Fibroblast of the conjunctiva (primary cell): ENCODE results near the gene TRPV5.

Source experiments
- DNase-seq: peaks from one replicate; pipeline ENCODE4 v3.0.0-alpha.2; 2010; ENCODE audit warnings: low read depth

TRPV5 gene

DNA sequence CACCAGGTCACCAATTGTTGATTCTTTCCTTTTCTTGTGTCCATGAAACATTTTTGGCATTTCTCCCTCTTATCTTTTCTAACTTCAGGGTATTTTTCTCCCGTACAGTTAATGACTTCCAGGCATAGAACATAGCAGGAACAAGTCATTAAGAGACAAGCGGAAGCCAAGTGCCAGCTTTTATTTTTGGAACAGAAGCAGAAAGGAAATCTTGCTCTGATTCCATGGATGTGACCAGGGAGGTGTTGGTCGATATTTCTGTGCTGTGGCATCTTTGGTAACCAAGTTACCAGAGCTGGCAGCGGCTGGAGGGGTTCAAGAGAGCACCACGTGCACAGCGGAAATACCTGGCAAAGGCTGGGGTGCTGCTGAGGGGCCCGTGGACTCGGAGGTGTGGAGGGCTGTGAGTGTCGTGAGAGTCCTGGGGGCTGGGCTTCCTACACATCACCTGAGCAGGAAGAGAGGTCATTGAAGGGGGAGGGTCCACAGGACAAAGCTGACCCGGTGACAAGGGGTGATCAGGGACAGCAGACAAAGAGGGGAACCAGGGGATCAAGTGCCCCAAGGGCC lies 7.5 kb upstream of the TRPV5 start:
- DNase-seq = no peak

DNA sequence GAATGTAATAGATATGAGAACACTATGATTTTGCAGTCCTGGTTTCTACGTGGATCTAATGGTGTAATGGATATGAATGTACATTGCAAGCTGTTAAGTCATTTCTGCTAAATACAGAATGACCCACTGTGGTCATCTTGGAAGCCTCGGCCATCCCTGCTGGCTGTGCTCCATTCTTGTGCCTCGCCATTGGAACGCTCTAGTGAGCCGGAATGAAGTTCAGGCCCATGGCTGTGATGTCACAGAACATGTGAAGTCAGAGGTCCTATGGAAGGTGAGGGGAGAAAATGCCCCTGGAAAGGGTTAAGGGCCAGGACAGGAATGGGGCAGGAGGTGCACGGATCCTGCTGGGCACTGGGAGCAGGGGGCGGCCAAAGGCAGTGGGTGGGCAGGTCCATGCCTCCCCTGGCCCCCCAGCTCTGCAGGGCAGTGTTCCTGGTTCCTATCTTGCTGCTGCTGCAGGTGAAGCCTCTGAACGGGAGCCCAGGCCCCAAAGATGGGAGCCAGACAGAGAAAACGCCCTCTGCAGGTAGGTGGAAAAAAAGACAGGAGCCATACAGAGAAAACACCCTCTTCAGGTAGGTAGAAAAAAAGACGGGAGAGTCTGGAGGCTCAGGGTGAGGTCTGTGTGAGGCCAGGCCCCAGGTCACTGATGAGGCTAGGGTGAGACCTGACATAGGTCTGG lies 5.8 kb upstream of the TRPV5 start, which contains the start of gene LLCFC1:
Gene LLCFC1, plus strand, starts transcription at position 259 of the 685 bp plus-strand sequence. Its CDS starts 138 bp downstream, at position 397.
- no peak for DNase-seq

GRCh38 chr7:142938611-142939010 lies 5.1 kb upstream of the TRPV5 start:
- DNase-seq = no peak

DNA sequence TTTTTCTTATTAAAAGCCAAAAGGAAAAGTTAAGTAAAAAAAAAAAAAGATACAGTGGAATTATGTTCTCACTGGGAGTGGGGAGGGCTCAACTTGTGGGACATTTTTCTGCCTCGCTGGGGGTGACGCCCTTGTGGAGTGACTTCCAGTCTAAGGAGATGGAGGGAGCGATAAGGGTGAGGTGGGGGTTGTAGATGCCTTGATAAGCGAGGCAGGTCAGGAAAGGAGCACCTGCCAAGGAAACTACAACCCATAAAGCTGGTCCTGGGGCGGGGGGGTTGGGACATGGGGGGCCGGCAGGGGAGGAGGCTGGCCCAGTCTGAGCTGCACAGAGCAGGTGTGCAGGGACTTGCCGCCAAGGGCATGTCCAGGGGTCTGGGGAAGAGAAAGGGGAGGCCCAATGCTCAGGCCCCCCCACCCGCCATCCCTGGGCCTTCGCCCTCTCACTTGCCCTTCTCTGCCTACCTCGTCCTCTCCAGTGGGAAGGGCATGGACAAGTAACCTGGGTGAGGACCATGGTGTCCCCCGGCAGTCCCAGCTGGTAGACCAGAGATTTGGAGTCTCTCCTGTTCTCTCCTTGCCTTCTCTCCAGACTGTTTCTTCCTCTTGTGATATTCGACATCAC lies 2.5 kb upstream of the TRPV5 start:
- no peak for DNase-seq

DNA sequence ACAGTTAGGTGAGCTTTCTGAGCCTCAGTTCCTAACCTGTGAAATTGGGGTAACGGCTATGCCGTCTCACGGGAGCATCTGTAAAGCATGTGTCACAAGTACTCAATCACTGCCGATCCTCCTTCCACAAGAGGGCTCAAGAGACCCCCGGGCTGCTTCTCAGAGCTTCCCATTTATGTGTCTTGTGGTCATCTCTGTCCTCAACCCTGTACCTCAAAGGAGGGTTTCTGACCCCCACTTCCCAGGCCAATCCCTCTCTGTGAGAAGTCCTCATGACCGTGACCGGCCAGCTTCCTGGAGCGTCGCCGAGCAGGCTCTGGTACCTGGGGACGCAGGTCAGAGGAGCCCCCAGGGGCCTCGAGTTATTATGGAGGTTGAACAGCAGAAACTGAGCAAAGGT lies 510 bp upstream of the TRPV5 start:
- no peak for DNase-seq

DNA sequence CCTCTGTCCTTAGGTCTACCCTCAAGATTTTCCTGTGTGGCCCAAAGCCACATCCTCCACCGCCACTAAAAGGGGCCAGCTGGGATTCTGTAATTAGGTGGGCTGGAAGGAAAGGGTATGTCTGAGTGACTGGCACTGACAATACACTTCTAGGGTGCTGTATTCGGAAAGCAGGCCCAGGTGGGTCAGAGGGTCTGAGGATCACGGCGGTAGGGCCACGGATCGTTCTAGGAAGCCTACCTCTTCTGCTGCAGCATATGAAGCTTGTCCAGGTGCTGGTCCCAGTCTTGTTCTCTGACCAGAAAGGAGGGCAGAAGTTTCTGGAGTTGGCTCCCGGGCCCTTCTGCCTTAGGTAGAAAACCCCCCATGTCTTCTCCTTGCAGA lies 462 bp downstream of the TRPV5 start:
- DNase-seq = no peak

DNA sequence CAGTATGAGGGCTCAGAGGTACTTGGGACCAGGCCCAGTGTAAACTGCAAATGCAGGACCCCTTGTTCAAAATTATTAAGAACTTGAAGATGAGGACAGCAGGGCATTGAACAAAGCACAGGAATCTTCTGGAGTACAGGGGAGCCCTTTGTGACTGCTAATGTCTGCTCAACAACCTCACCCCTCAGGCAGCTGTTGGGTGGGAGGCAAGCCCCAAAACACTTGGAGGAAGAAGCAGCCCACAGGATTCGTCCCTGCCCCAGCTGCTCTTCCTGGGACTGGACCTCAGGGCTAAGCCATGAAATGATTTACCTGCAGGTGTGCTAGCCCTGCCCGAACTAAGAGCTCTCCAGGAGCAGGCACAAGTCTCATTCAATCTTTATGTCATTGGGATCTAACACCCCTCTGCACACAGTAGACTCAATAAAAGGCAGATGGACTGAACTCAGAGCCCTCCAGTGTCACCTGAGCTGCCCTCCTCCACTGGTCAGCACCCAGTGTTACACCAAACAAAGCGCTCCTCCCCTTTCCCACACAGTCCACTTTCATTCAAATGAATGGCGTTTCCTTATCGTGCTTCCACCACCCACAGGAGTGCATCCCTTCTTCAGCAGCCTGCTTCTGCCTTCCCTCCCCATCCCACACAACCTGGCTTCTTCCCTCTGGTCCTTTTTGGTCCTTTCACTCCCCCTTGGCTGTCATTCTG lies 1.0 kb downstream of the TRPV5 start:
- no peak for DNase-seq

DNA sequence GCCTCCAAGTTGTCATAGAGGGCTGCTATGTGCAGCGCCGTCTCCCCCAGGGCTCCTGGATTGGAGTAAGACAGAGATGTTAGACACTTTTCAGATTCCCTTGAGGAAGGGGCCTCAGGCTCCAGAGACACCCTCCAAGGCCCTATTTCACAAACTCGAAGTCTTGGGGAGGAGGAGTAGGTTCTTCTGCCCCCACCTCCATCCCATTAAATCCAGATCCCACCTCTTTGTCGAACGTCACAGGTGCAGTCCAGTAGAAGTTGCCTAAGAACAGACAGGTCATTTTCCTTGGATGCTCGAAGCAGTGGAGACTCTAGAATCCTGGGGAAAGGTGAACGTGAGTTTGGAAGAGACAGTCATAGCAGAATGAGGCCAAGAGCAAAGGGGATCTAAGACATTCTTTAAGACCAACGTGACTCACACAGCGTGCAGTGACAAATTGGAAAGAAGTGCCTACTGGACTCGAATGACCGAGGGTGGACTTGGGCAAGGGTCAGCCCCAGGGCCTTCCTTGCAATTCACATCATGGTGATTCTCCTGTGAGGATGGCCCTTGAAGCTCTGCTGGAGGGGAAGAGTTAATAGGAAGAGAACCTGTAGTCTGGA lies 3.3 kb downstream of the TRPV5 start:
- no peak for DNase-seq

DNA sequence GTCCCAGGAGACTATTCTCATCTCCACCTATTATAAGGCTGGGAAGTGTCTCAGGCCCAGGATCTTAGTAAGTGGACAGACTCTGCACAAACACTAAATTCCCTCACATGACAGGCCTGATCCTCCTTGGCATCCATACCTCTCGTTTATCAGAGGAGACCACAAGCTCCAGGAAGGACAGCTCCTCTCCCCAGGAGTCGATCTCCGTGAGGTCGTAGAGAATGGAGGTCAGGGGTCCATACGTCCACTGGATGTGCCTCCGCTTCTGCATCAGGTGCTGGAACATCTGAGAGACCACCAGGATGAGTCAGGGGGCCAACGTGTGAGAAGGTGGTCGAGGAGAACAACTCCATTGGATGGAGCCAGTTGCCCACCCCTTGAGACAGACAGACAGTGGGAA lies 5.6 kb downstream of the TRPV5 start:
- DNase-seq = no peak

- no peak for DNase-seq
Measured at GRCh38 chr7:142927085-142927745, 6.3 kb downstream of the TRPV5 start.

GRCh38 chr7:142925413-142925812 lies 8.1 kb downstream of the TRPV5 start:
- no peak for DNase-seq

- DNase-seq = no peak
Measured at GRCh38 chr7:142923391-142923790, 10.2 kb downstream of the TRPV5 start.

- no peak for DNase-seq
Measured at GRCh38 chr7:142919656-142920055, 13.9 kb downstream of the TRPV5 start.

GRCh38 chr7:142918901-142919300 lies 14.6 kb downstream of the TRPV5 start:
- no peak for DNase-seq

DNA sequence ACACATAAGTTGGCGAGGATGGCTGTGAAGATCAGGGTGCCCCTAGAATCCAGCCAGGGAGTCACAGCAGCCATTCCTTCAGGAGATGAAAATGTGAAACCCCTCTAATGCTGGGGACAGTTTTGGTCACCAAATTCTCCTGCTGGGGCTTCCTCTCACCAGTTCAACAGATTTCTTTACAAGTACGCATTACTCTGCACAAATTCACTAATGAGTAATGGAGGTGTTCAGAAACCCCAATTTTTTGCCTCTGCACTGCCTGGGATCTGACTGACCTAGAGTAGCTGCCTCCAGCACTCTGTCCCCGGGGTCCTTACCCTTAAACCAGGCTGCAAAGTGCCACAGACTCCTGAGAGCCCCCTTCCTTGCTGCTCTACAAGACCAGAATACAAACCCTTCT lies 16.1 kb downstream of the TRPV5 start:
- DNase-seq = no peak

GRCh38 chr7:142916508-142916907 lies 17.0 kb downstream of the TRPV5 start:
- DNase-seq = no peak

- DNase-seq = no peak
Measured at GRCh38 chr7:142915315-142915714, 18.2 kb downstream of the TRPV5 start.

DNA sequence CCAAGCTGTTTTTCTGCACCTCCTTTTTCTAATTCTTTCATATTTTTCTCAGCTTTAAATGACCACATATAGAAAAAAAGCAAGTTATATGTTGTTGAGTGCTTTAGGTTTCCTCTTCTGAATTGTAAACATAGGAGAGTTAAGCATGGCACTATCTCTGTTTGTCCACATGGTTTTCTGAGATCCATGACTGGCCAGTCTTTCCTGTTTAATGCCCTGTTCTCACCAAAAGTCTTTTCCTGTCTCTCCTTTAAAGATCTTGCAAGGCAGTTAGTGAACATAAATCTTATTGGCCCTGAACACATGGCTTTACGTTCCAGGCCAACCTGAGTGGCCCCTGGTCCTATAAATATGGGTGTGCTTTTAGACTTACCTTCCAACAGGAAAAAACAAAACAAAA lies 19.4 kb downstream of the TRPV5 start:
- no peak for DNase-seq

DNA sequence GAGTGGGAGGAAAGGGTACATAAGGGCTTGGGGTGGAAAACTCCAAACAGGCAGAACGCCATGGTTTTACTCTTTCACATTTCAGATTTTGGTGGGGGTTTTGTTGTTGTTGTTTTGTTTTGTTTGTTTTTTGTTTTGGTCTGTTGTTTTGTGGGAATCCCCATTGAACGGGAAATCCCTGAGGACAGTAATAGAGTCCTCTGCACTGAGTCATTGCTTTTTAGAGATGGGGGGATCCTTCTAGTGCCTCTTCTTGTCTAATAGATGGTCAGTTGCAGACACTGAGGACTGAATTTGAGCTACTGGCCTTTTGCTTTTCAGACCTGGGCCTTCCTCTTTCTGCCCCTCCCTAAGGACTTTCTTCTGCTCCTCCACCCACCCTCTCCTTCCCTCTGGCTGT lies 20.0 kb downstream of the TRPV5 start:
- no peak for DNase-seq

DNA sequence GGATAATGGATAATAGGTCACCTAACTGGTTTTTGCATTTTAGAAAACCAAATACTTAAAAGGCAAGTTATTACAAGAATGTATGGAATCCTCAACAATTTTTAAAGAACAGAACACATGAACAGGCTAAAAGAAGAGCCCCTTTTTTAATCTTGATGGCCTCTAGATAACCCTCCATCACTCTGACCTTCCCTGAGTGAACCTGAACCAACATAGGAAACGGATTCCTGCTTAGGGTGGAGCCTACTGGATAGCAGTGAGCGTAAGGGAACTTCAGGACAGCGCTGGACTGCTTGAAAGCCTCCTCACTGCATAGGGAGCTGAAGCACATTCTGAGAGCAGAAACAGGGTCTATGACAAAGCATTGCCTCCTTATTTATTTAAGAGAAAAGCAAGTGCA lies 20.5 kb downstream of the TRPV5 start:
- DNase-seq = no peak

DNA sequence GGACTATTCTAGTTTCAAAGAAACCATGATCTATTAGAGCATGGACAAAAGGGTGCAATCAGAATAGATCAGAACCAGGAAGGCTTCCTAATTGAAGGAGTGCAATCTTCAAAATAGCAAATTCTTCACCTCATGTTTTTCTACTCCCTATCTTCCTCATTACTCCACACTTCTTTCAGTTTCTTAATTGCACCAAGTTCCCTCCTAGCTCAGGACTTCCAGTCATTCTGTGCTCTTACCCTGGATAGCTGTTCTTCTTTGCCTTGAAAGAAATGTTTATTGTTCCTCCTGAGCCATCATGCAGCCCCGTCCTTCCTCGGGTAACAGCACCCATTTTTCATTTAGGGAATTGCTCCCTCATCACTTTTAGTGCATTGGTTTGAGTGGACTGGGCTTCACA lies 23.1 kb downstream of the TRPV5 start:
- DNase-seq = no peak

DNA sequence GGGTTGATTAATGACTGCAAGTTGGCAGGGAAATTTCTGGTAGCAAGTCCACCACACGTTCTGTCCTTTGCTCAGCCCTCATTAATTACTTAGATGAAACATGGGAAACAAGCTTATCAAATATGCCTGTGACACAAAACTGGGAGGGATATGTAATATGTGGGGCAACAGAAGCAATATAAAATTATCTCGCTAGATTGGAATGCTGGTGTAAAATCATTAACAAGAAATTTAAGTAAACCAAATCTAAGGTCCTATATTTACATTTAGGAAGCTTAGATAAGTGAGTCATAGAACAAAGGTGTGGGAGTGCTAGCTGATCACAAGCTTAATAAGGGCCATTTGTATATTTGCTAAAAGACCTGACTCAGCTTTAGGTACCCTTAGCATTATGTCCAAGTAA lies 23.5 kb downstream of the TRPV5 start:
- no peak for DNase-seq
